Germinal center (tissue), 1 donor: ENCODE measurements around the gene SLC13A3.

Source experiments
- DNase-seq: peaks from one replicate; pipeline ENCODE4 v3.0.0; 2012; ENCODE audit warnings: mixed read lengths, low spot score

The SLC13A3 gene

GRCh38 chr20:46652699-46653098 lies 1.4 kb upstream of the SLC13A3 start:
- DNase-seq, result no peak

GRCh38 chr20:46650575-46651090 lies 626 bp downstream of the SLC13A3 start:
- DNase-seq, result no peak

- no peak for DNase-seq
Observed at GRCh38 chr20:46649965-46650542, 1.2 kb downstream of the SLC13A3 start.

GRCh38 chr20:46649650-46649949 lies 1.7 kb downstream of the SLC13A3 start:
- DNase-seq, result no peak

GRCh38 chr20:46648903-46649649 lies 2.2 kb downstream of the SLC13A3 start:
- no peak for DNase-seq

GRCh38 chr20:46647469-46647868 lies 3.8 kb downstream of the SLC13A3 start:
- no peak for DNase-seq

GRCh38 chr20:46646659-46647380 lies 4.4 kb downstream of the SLC13A3 start:
- no peak for DNase-seq

- DNase-seq, result no peak
Observed at GRCh38 chr20:46646122-46646521, 5.1 kb downstream of the SLC13A3 start.

- DNase-seq, result no peak
Observed at GRCh38 chr20:46644733-46645132, 6.5 kb downstream of the SLC13A3 start.

GRCh38 chr20:46644160-46644559 lies 7.1 kb downstream of the SLC13A3 start:
- DNase-seq, result no peak

GRCh38 chr20:46642969-46643343 lies 8.3 kb downstream of the SLC13A3 start:
- no peak for DNase-seq

- DNase-seq, result no peak
Observed at GRCh38 chr20:46642265-46642968, 8.8 kb downstream of the SLC13A3 start.

- no peak for DNase-seq
Observed at GRCh38 chr20:46641424-46641823, 9.8 kb downstream of the SLC13A3 start.

- DNase-seq, result no peak
Observed at GRCh38 chr20:46640536-46641311, 10.5 kb downstream of the SLC13A3 start.

- no peak for DNase-seq
Observed at GRCh38 chr20:46640044-46640443, 11.2 kb downstream of the SLC13A3 start.

- no peak for DNase-seq
Observed at GRCh38 chr20:46639587-46639986, 11.7 kb downstream of the SLC13A3 start.

GRCh38 chr20:46638898-46639274 lies 12.4 kb downstream of the SLC13A3 start:
- DNase-seq, result no peak

- DNase-seq, result no peak
Observed at GRCh38 chr20:46638134-46638897, 12.9 kb downstream of the SLC13A3 start.

- DNase-seq, result no peak
Observed at GRCh38 chr20:46637427-46638133, 13.7 kb downstream of the SLC13A3 start.

GRCh38 chr20:46637020-46637419 lies 14.2 kb downstream of the SLC13A3 start:
- DNase-seq, result no peak
